ENCODE data around the gene PCSK6.

Gene PCSK6

GRCh38 chr15:101322016-101322695 is 167.4 kb downstream of the PCSK6 start:
- no peak for DNase-seq

- no peak for DNase-seq
Measured at GRCh38 chr15:101320501-101321052, 168.9 kb downstream of the PCSK6 start.

GRCh38 chr15:101318839-101319238 is 170.7 kb downstream of the PCSK6 start:
- DNase-seq = no peak

- DNase-seq = no peak
Measured at GRCh38 chr15:101318147-101318819, 171.2 kb downstream of the PCSK6 start.

- no peak for DNase-seq
Measured at GRCh38 chr15:101317336-101317872, 172.1 kb downstream of the PCSK6 start.

- no peak for DNase-seq
Measured at GRCh38 chr15:101316529-101316928, 173.0 kb downstream of the PCSK6 start.

- DNase-seq = no peak
Measured at GRCh38 chr15:101315736-101316135, 173.8 kb downstream of the PCSK6 start.

- DNase-seq = no peak
Measured at GRCh38 chr15:101314336-101315125, 175.0 kb downstream of the PCSK6 start.

- no peak for DNase-seq
Measured at GRCh38 chr15:101313041-101313761, 176.3 kb downstream of the PCSK6 start.

- no peak for DNase-seq
Measured at GRCh38 chr15:101310508-101310907, 179.0 kb downstream of the PCSK6 start.

GRCh38 chr15:101310161-101310480 is 179.4 kb downstream of the PCSK6 start:
- DNase-seq = no peak

GRCh38 chr15:101309436-101310160 is 179.9 kb downstream of the PCSK6 start:
- no peak for DNase-seq

GRCh38 chr15:101308604-101309435 is 180.7 kb downstream of the PCSK6 start:
- DNase-seq = no peak

GRCh38 chr15:101307897-101308603 is 181.5 kb downstream of the PCSK6 start:
- DNase-seq = no peak

- DNase-seq = no peak
Measured at GRCh38 chr15:101307048-101307896, 182.2 kb downstream of the PCSK6 start.

GRCh38 chr15:101306341-101307047 is 183.0 kb downstream of the PCSK6 start:
- no peak for DNase-seq

GRCh38 chr15:101305820-101306255 is 183.7 kb downstream of the PCSK6 start:
- DNase-seq = no peak

- DNase-seq = no peak
Measured at GRCh38 chr15:101303408-101303807, 186.1 kb downstream of the PCSK6 start.
